ENCODE measurements around the gene XPNPEP1. TPM values are rescaled to one million over a fixed set of nuclear protein-coding genes. Genes with fewer than 3 reads are reported as not detected.
A peak's percentile ranks its signal among the peaks of the same experiment; 100 is the strongest.

XPNPEP1 gene
- total and polyA plus RNA-seq, 8 donors = 49.0 to 93.6 (median 80.5) TPM

- DNase-seq (no peak), ATAC-seq (no peak)
- TF ChIP-seq CTCF (IDR thresholded peaks at IDR 0.05) = no peak
- intact Hi-C loops (cut with DNase I) = no loop called here
- Histone ChIP-seq H3K9me3 (peaks cover 0 to 7% of the 10 kb centered on the region in 2 donors), H3K4me3 (no peak overlapping the region), H3K27me3 (no peaks in the 10 kb centered on the region), H3K36me3 (peaks cover 0 to 17% of the 10 kb centered on the region in 2 donors), H3K4me1 (no peaks in the 10 kb centered on the region), H3K27ac (no peak overlapping the region)
Observed at GRCh38 chr10:109859221-109859620, 64.1 kb downstream of the XPNPEP1 start.

- no peak overlapping the region for H3K27ac ChIP-seq
- intact Hi-C loops (cut with DNase I) = no loop called here
- TF ChIP-seq CTCF (IDR thresholded peaks at IDR 0.05) = no peak
Observed at GRCh38 chr10:109855746-109856145, 67.6 kb downstream of the XPNPEP1 start.

GRCh38 chr10:109853921-109854320 lies 69.4 kb downstream of the XPNPEP1 start:
- no peaks in the 10 kb centered on the region for H3K9me3 ChIP-seq
- no peak overlapping the region for H3K27ac ChIP-seq
- no peaks in the 10 kb centered on the region for H3K36me3 ChIP-seq
- no peak for TF ChIP-seq CTCF (IDR thresholded peaks at IDR 0.05)
- no peak for ATAC-seq
- no peak for DNase-seq
- H3K4me3 ChIP-seq = no peak overlapping the region
- no peaks in the 10 kb centered on the region for H3K27me3 ChIP-seq
- peaks cover 0 to 9% of the 10 kb centered on the region in 2 donors for H3K4me1 ChIP-seq
- intact Hi-C loops (cut with DNase I) = no loop called here

More at GRCh38 chr10:109855746-109856145, 67.6 kb downstream of the XPNPEP1 start:
- Histone ChIP-seq H3K9me3 (no peaks in the 10 kb centered on the region), H3K4me3 (no peak overlapping the region), H3K27me3 (no peaks in the 10 kb centered on the region), H3K4me1 (peaks cover 0 to 9% of the 10 kb centered on the region in 2 donors), H3K36me3 (no peaks in the 10 kb centered on the region)
- DNase-seq (no peak), ATAC-seq (no peak)

GRCh38 chr10:109852475-109853037 lies 70.8 kb downstream of the XPNPEP1 start:
- H3K27ac ChIP-seq = no peak overlapping the region
- intact Hi-C loops (cut with DNase I) = no loop called here
- H3K4me1 ChIP-seq = peaks cover 0 to 9% of the 10 kb centered on the region in 2 donors
- ATAC-seq (peak; percentile 99), DNase-seq (peak; percentile 63 to 86 (median 78))
- H3K9me3 ChIP-seq = no peaks in the 10 kb centered on the region
- no peak overlapping the region for H3K4me3 ChIP-seq
- no peaks in the 10 kb centered on the region for H3K36me3 ChIP-seq
- peak; percentile 87 to 91 for TF ChIP-seq CTCF (IDR thresholded peaks at IDR 0.05)
- H3K27me3 ChIP-seq = no peaks in the 10 kb centered on the region

- no peaks in the 10 kb centered on the region for H3K9me3 ChIP-seq
- DNase-seq (peak in 1 of 4 donors; percentile 13), ATAC-seq (peak; percentile 16)
- TF ChIP-seq CTCF (IDR thresholded peaks at IDR 0.05) = no peak
- no peaks in the 10 kb centered on the region for H3K27me3 ChIP-seq
- intact Hi-C loops (cut with DNase I) = no loop called here
- H3K4me1 ChIP-seq = peaks cover 0 to 9% of the 10 kb centered on the region in 2 donors
- H3K36me3 ChIP-seq = no peaks in the 10 kb centered on the region
- H3K4me3 ChIP-seq = no peak overlapping the region
- no peak overlapping the region for H3K27ac ChIP-seq
Observed at GRCh38 chr10:109851616-109852474, 71.5 kb downstream of the XPNPEP1 start.
